Activated T-helper 9 cell treated with anti-CD3 and anti-CD28 coated beads, Interleukin-2, amount 50 U/mL, for 16 hours (primary cell): Measurements from ENCODE around the gene RIOX2.
"Not testable (repeated sequence)": the region's sequence is repeated elsewhere in the genome, so short reads cannot be mapped to it uniquely, and the experiment has no call there.

Experiments
- DNase-seq: peaks from one replicate; pipeline ENCODE4 v3.0.0-alpha.2; 2020; ENCODE audit warnings: low read depth

The RIOX2 gene

GRCh38 chr3:97911459-97911858, 60.8 kb downstream of the RIOX2 start:
- DNase-seq, result no peak

- DNase-seq, result no peak
Observed at GRCh38 chr3:97910931-97911351, 61.3 kb downstream of the RIOX2 start.

GRCh38 chr3:97910236-97910831, 61.9 kb downstream of the RIOX2 start:
- DNase-seq, result not testable (repeated sequence)

DNA sequence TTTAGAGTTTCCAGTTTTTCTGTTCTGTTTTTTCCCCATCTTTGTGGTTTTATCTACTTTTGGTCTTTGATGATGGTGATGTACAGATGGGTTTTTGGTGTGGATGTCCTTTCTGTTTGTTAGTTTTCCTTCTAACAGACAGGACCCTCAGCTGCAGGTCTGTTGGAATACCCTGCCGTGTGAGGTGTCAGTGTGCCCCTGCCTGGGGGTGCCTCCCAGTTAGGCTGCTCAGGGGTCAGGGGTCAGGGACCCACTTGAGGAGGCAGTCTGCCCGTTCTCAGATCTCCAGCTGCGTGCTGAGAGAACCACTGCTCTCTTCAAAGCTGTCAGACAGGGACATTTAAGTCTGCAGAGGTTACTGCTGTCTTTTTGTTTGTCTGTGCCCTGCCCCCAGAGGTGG, 62.4 kb downstream of the RIOX2 start:
- not testable (repeated sequence) for DNase-seq

GRCh38 chr3:97901313-97902248, 70.7 kb downstream of the RIOX2 start:
- no peak for DNase-seq

- DNase-seq, result no peak
Observed at GRCh38 chr3:97899331-97899730, 72.9 kb downstream of the RIOX2 start.

DNA sequence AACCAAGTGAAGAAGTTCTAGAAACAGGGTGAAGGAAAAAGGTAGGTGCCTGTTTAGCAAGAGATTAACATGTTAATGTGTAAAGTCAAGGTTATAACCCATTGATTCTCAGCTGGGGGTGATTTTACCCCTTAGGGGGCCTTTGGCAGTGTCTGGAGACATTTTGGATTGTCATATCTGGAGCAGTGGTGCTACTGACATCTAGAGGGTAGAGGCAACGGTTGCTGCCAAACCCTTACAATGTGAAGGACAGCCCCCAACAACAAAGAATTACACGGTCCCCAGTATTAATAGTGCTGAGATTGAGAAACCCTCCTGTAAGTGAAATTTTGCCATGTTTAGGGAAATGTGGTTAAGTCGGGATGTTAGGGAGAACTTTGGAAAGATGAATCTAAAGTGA, 75.7 kb downstream of the RIOX2 start:
- no peak for DNase-seq

DNA sequence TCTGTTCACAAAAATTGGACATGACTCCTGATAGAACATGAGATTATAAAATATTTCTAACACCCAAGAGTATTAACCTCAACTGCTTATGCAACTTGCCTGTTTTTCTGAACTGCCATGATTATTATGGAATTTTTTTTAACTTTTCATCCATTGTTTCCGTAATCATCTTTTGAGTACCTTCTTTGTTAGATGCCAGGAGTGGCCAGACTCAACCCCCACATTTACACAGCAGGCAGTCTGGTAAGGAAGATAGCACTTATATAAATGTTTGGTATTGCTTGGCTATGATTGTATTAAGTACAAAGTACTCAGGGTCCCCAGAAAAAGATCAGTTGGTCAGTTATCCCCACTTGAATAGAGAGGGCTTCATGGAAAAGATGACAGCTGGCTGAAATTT, 76.1 kb downstream of the RIOX2 start:
- no peak for DNase-seq

GRCh38 chr3:97895216-97895615, 77.0 kb downstream of the RIOX2 start:
- DNase-seq, result no peak

DNA sequence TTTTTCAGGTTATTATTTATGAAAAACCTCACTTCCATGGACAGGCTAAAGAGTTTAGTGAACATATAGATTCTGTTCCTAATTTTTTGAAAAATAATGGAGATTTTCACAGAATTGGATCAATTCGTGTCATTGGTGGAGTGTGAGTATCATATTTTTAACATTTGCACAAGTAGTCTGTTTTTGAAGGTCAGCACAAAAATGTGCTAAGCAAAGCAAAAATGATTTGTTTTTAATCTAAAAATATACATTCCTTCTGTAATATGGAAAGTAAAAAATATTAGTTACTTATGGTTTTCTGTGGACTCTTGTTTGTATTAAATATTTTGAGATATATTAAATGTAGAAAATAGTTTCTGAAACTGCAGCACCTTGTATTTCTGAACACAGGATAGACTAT, 79.4 kb downstream of the RIOX2 start:
- no peak for DNase-seq
